ENCODE data around the gene ITSN1.
"Not testable (repeated sequence)": the region's sequence is repeated elsewhere in the genome, so short reads cannot be mapped to it uniquely, and the experiment has no call there.

The ITSN1 gene

DNA sequence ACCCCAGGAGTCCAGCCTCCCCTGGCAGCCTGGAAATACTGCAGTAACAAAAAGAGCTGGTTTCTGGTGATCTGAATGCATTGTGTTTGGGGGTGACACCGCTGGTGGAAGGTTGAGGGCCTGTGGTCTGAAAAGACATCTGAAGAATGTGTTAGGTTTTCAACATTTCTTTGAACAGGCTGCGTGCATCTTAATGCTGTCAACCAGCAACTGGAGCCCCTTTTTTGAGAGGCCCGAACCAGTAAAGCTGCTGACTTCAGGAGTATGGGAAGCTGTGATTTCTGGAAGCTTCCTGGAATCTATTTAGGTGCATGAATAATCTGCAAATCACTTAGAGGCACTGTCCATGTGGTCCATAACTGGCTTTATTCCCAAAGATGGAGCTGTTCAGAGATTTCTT is 256.3 kb downstream of the ITSN1 start:
- DNase-seq = no peak

DNA sequence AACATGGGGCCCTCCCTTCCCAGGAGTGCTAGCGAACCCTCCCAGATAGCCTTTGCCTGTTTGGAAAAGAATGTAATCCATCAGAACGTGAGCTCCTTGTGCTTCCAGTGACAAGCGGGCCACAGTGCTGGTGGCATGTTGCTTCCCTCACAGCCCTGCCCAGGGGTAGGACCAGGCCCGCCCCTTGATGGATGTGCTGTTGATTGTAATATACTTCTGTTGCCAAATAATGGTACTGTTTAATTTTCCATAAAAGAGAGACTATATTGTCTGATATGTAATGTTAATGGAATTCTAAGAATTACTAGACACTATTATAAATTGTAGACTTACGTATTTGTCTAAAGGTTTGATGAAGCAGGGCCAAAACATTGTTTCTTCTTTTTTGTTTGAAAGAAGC is 256.9 kb downstream of the ITSN1 start:
- DNase-seq = no peak

DNA sequence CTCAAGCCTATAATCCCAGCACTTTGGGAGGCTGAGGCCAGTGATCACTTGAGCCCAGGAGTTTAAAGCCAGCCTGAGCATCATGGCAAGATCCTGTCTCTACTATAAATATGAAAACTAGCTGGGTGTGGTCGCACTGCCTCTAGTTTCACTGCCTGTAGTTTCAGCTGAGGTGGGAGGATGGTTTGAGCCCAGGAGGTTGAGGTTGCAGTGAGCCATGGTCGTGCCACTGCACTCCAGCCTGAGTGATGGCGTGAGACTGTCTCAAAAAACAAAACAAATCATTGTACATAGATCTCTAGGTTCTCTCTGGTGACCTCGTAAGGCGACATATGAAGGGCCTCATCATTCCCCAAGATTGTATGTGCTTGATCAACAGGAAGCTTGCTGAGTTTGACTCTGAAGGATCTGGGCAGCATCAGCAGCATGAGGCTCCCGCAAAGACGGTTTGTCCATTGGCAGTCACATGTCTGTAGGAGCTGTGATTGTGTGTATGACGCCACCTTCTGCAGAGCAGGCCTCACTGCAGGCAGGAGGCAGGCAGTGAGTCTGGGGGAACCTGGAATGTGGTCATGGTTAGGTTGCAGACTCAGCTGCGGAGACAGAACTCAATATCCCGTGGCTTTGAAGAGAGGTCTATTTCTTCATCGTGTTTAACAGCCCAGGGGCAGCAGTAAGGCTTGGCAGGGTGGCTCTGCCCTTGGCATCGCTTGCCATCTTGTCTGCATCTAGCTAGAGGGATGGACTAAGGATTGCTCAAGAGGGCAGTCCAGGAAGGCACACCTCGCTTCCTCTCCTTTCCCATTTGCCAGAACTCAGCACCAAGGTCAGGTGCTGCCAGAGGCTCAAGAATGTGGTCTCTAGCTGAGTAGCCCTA is 259.3 kb downstream of the ITSN1 start:
- peak in 1 of 5 experiments; percentile 51 for DNase-seq

DNA sequence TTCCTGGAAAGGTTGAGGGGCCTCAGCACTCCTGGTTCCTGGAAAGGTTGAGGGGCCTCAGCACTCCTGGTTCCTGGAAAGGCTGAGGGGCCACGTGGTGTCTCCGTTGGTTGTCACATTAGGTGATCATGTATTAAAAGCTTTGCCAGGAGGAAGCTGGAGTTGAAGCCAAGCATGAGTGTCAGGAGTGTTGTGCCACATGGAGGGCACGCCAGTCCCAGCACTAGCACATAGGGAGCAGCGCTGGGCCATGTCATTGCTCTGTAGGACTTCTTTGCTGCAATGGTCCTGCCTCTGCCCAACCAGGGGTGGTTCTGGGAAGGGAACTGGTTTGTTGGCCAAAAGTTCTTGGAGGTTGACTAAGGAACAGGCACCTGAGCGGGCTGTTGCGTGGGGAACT is 260.0 kb downstream of the ITSN1 start:
- DNase-seq = no peak

DNA sequence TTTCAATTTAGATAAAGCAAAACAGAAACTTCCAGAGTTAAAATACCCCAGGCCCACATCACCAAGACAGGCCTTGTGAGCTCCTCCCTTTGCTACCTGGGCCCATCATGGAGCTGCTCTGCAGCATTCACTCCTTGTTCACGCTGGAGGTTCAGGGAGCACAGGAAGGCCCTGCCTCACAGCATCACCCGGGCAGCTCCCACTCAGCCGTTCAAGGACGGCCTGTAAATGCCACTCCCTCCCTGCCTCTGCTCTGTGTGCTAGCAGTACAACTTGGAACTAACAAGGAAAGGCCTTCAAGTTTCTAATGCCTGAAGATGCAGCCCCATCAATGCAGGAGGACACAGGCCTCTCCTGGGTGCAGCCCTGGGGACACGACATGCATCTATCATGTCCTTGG is 261.7 kb downstream of the ITSN1 start:
- no peak for DNase-seq

DNA sequence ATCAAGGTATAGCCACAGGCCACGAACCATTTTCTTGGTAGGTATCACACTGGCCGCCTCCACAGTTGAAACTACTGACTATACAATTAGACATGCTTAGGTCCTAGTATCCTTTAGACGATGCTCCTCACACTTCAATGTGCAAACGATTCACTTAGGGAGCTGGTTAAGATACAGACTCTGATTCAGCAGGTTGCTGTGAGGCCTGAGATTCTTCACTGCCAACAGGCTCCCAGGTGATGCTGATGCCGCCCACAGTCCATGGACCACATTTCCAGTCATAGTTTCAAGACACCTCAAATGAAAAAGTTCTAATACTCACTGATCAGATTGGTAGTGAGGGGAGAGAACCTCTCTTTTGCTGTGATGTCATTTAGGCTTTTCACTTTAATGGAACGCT is 266.5 kb downstream of the ITSN1 start:
- DNase-seq = no peak

DNA sequence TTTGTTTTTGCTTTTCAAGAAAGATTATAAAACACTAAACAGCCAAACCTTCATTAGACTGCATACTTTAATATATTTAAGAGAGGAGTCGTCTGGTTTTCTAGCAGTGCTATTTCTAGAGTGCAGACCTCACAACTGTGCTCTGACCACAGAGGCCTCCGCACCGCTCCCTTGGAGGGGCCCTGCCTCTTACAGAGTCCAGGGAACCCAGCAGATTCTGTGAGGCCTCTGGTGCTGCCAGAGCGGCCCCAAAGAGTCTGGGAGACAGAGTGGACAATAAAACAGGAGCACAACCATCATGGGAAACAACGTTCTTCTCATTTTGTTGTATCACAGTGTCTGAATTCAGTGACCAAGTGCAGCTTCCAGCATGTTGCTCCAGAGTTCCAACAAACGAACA is 267.5 kb downstream of the ITSN1 start:
- no peak for DNase-seq

DNA sequence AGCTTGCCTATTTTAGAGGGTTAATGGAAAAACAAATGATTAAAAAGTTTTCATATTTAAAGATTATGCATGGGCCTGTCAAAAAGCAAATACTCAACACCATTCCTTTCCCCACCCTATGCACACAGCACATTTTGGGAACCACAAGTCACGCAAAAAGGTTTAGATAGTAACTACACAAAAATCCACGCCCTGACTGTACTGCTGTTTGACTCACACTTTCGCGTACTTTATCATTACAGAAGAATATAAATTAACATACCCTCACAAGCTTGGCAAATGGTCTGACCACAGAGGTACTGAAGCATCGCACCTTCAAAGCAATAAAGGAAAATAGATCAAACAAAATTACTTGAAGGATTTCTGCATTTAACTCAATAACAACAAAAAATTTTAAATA is 271.9 kb downstream of the ITSN1 start:
- no peak for DNase-seq

DNA sequence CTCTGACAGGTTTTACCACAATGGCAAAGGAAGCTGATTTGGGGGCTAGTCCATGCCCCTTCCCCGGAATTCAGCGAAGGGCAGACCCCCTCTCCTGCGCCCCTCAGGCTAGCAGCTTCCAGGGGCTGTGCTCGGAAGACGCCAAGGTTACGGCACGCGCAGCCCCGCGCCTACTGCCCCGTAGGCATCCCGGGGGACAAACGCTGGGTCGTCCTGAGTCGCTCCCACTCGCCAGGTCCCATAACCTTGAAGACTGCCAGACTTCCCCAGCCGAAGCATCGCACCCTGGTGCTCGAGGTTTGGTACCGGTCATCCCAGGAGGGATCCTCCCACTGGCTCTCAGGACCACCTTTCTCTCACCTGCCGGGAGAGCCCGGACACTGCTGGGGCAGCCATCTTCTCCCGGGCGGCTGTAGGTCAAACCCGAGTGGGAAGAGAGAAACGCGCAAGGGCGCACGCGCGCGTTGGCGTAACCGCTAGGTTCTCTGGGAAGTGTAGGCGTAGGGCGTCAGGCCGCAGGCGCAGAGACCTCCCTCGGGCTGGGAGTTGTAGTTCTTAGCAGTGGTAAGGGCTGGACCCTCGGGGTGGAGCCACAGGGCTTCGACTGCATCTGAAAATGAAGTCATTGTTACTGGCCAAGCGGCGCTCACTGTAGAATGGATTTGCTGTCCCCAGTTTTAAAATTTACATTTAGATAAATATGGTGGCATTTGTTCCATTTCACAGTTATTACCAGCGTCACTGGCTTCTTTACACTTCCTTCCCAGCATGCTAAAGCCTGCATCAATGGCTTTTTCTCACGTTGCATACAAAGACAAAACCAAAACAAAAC is 273.3 kb downstream of the ITSN1 start, which contains the start of gene ATP5PO:
Gene ATP5PO, minus strand, starts transcription at position 437 of the 832 bp plus-strand sequence. Its CDS starts 41 bp downstream, at position 396.
- DNase-seq = peak; percentile 85 to 98 (median 94)

DNA sequence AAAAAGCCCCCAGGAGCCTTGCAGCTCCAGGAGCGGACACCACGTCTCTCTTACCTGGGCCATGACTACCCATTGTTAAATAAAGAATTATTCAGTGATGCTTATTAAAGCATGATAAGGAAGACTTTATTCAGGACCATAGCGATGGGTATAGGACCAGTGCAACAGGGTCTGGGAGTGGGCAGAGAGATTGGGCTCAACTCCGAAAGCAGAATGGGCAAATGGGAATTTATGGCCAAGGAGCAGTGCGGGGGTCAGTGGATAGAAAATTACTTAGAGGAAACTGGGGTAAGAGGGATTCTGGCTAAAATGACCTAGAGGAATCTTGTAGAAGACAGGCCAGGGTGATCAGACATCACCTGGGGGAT is 273.9 kb downstream of the ITSN1 start:
- no peak for DNase-seq

DNA sequence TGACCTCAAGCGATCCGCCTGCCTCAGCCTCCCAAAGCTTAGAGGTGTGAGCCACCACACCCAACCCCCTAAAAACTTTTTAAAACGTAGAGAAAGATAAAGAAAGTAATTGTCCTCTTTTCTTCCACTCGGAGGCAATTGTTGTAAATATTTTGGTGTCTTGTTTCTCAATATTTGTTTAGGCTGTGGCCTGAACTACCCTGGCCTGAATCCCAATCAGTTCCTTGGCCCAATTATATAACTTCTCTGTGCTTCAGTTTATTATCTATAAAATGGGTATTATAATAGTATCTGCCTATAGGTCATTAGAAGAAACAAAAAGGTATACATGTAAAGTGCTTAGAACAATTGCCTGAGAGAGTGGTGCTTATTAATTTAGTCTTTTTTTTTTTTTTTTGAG is 275.1 kb downstream of the ITSN1 start:
- no peak for DNase-seq

DNA sequence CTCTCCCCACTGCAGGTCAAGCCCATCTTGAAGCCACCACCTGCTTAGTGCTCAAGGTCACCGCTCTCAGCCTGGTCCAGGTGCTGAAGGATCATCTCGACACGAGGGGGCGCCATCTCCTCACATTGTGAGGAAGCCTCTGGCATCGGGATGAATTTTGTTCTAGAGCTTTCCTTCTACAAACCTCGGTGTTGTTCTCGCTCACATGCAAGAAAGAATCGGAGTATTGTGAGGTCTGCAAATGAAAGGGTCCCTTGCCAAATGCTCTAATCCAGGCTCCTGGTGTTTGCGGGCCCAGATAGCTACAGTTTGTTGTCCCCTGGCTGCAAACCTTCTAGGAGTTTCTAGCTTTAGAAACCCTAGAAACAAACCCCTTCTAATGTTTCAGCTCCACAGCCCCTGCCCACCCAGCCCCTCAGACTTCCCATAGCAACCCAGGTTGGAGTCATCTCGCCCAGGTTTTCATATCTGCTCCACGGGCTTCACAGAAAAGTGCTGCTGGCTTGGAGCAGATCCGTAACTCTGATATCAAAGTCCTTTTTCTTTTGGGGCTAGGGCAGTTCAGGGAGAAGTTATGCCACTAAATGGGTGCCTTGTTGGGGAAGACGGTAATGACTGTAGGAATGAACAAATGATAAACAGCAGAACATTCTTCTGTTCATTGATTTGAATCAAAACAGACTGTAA is 281.9 kb downstream of the ITSN1 start:
- peak; percentile 64 to 83 (median 81) for DNase-seq

DNA sequence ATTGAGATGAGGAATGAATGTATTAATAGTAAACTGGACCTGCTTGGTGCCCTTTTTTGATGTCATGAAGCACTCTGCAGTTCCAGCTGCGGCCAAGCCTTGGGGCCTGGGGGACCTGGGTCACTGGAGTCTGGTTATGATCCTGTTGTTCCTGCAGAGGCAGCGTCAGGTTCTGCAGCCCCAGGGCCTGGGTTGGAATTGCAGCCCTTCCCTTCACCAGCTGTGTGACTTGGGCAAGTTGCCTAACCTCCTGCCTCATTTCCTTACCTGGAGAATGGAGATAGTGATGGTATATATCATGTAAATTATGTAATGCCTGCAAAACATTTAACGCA is 282.4 kb downstream of the ITSN1 start:
- no peak for DNase-seq

DNA sequence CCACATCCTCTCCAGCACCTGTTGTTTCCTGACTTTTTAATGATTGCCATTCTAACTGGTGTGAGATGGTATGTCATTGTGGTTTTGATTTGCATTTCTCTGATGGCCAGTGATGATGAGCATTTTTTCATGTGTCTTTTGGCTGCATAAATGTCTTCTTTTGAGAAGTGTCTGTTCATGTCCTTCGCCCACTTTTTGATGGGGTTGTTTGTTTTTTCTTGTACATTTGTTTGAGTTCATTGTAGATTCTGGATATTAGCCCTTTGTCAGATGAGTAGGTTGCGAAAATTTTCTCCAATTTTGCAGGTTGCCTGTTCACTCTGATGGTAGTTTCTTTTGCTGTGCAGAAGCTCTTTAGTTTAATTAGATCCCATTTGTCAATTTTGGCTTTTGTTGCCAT is 283.9 kb downstream of the ITSN1 start:
- not testable (repeated sequence) for DNase-seq

DNA sequence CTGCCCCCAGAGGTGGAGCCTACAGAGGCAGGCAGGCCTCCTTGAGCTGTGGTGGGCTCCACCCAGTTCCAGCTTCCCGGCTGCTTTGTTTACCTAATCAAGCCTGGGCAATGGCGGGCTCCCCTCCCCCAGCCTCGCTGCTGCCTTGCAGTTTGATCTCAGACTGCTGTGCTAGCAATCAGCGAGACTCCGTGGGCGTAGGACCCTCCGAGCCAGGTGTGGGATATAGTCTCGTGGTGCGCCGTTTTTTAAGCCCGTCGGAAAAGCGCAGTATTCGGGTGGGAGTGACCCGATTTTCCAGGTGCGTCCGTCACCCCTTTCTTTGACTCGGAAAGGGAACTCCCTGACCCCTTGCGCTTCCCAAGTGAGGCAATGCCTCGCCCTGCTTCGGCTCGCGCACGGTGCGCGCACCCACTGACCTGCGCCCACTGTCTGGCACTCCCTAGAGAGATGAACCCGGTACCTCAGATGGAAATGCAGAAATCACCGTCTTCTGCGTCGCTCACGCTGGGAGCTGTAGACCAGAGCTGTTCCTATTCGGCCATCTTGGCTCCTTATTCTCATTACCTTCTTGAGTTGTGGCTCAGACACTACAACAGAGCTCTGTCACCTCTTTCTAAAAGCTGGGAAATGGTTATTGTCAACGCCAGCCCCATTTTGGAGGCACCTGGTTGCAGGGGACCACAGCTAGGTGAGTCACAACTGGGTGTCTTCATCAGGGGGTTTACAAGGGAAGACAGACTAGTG is 288.9 kb downstream of the ITSN1 start:
- DNase-seq = peak in 4 of 5 experiments; percentile 48 to 91 (median 75)

DNA sequence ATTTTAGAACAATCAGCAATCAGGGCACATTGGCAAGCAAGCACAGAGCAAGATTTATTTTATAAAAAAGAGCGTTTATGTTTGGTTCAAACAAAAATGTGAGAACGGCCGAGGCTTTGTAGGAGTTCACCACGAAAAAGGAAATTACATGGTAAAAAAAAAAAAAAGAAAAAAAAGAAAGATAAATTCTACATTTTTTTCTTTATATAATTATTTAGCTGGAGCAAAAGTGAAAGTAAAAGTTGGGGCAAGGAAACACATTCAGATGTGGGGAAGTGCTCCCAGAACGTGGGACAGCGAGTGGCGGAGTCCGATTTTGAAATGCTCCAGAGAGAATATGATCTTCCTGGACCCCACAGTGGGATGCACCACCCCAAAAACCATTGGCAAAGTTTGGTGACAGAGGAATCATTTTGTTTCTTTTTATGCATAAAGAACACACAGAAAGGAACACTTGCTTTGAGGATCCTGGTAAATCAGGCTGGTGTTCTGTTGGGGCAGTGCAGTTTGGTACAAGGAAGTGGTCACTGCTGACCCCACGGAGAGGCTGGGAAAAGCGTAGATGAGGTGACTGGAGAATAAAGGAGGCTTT is 289.6 kb downstream of the ITSN1 start:
- peak in 1 of 5 experiments; percentile 46 for DNase-seq

DNA sequence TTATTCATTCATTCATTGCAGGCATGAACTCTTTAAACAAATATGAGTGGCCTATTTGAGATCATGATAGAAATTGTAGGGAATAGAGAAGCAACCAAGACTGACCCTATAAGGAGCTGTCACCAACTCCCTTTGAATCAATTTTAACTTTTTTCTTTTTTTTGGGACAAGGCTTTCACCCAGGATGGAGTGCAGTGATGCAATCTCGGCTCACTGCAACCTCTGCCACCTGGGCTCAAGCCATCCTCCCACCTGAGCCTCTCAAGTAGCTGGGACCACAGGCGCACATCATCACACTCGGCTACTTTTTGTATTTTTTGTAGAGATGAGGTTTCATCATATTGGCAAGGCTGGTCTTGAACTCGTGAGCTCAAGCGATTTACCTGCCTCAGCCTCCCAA is 290.4 kb downstream of the ITSN1 start:
- peak in 1 of 5 experiments; percentile 47 for DNase-seq

DNA sequence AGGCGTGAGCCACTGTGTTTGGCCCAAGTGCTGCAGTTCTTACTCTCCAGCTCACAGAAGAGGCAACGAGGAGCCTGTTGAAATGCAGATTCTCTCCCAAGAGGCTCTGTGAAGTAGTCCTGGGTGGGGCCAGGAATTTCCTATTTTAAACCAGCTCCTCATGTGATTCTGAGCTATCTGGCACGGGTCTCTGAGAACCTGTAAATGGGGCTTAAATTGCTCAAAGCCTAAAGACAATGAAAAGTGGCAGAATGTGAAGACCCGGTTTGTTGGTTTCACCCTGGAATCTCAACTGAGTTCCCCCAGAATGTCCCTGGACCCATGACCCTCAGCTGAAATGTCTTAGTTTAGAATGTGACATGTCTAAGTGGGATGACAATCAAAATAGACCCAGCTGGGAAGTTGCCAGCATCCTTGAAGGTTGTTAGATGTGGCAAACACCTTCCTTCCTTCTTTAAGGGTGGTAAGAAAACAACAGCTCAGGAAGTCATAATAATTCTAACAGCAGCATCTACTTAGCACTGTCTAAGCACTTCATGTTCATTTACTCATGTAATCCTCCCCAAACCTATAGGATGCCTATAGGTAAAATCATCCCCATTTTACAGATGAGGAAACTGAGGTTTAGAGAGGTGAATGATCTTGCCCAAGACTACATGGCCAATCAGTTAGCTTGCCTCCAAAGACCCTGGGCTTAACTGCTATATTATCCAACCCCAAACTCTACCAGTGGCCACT is 294.2 kb downstream of the ITSN1 start:
- peak in 3 of 5 experiments; percentile 52 to 78 (median 68) for DNase-seq

DNA sequence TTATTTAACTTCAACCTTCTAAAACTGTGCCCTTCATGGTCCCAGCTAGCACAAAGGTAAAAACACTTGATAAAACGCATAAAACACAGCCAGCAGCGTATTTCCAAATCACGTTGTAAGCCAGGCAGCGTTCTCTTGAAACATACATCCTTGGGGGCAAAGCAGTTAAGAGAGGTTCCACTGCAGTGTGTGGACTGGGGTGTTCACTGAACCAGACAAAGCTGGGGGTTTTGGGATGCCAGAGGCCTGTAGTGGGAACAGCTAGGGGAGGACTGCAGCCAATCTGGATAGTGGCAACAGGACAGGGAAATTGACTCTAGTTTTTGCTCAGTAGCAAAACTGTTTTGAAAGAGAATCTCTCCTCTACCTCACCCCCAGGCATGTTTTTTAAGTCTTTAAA is 294.8 kb downstream of the ITSN1 start:
- no peak for DNase-seq

DNA sequence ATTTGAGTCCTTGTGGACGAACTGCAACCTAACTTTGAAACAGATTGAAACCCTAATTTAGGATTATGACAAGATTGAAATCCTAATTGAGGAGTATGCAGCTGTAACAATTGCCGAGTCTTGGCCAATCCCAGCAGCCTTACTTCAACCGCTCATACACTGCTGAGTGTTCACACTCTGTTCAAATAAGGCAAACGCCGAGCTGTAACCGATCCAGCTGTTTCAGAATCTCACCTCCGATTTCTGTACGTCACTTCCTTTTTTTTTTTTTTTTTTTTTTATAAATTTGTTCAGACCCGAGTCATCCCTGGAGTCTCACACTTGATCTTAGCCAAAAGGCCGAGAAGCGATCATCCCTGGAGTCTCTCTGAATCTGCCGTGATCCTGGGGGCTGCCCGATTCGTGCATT is 295.6 kb downstream of the ITSN1 start:
- DNase-seq = peak in 2 of 5 experiments; percentile 64 to 90

DNA sequence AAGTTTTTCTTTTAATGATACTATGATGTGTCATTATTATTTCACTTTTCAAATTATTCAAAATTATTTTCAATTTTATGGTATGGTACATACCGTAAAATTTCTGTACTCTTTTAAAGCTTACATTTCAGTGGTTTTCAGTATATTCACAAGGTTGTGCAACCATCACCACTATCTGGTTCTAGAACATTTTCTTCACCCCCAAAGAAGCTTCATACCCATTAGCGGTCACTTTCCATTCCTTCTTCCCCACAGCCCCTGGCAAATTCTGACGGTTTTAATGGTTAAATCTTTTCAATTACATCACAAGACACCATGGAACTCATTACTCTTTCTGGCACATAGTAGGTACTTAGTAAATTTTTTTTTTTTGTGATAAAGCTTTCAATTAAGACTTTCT is 296.1 kb downstream of the ITSN1 start:
- no peak for DNase-seq

All from T-helper 2 cell (primary cell).